PC-3 (cell line): ENCODE measurements around the gene SFN. TPM values are rescaled to one million over a fixed set of nuclear protein-coding genes. Genes with fewer than 3 reads are reported as not detected.

Source experiments
- ATAC-seq: fragments of 200-7000 bp; cut with Tn5 transposase; 2 replicates; pipeline ENCODE4 v1.9.1; 2020; ENCODE audit warnings: mild to moderate bottlenecking, moderate library complexity
- BruUV-seq: library from RNA; stranded (reverse); fragments of 400-500 nt; replicated peaks from 2 replicates; lab custom pipeline; 2021; lab: Mats Ljungman, UMichigan
- CTCF ChIA-PET: fragments of 300-600 bp; sonication (Branson Sonifier 250); formaldehyde crosslinking; loops from one replicate; lab custom pipeline; 2022; ENCODE audit warnings: antibody characterized with exemption; lab: Charles Lee
- POLR2A ChIA-PET: fragments of 300-600 bp; sonication (Branson Sonifier 250); formaldehyde crosslinking; loops from one replicate; lab custom pipeline; 2022; ENCODE audit warnings: antibody characterized with exemption; ENCODE audit not compliant: unreplicated experiment; lab: Charles Lee
- DNase-seq: peaks from one replicate; pipeline ENCODE4 v3.0.0-alpha.2; 2015
- H2AFZ ChIP-seq: fragments of 300-600 bp; sonication (generic); 2 replicates; pipeline ENCODE4 v1.6.0; 2016; ENCODE audit warnings: antibody characterized with exemption, low read length
- H3F3A ChIP-seq: fragments of 300-600 bp; sonication (generic); one replicate; pipeline ENCODE4 v1.6.0; 2017; ENCODE audit warnings: antibody characterized with exemption, low read length, control low read depth, mild to moderate bottlenecking; ENCODE audit not compliant: unreplicated experiment
- H3K27ac ChIP-seq: fragments of 300-600 bp; sonication (generic); 2 replicates; pipeline ENCODE4 v1.5.1; 2016; ENCODE audit warnings: mild to moderate bottlenecking, low read length
- H3K27me3 ChIP-seq: fragments of 300-600 bp; sonication (generic); 2 replicates; pipeline ENCODE4 v1.6.1; 2016; ENCODE audit warnings: low read length, mixed read lengths
- H3K36me3 ChIP-seq: fragments of 300-600 bp; sonication (generic); 2 replicates; pipeline ENCODE4 v1.6.1; 2016; ENCODE audit warnings: low read depth, mixed run types, low read length, mixed read lengths
- H3K4me1 ChIP-seq: fragments of 300-600 bp; sonication (generic); 2 replicates; pipeline ENCODE4 v1.5.1; 2016; ENCODE audit warnings: low read length; ENCODE audit not compliant: insufficient read depth
- H3K4me2 ChIP-seq: fragments of 300-600 bp; sonication (generic); 2 replicates; pipeline ENCODE4 v1.6.0; 2016; ENCODE audit warnings: low read length
- H3K4me3 ChIP-seq: fragments of 300-600 bp; sonication (generic); 2 replicates; pipeline ENCODE4 v1.5.1; 2016; ENCODE audit warnings: mild to moderate bottlenecking, low read length, mixed read lengths
- H3K79me2 ChIP-seq: fragments of 300-600 bp; sonication (generic); 2 replicates; pipeline ENCODE4 v1.6.1; 2017; ENCODE audit warnings: low read length, mixed read lengths
- H3K9ac ChIP-seq: fragments of 300-600 bp; sonication (generic); 2 replicates; pipeline ENCODE4 v1.6.0; 2016; ENCODE audit warnings: mild to moderate bottlenecking, low read length
- H3K9me2 ChIP-seq: fragments of 300-600 bp; sonication (generic); replicated peaks from 2 replicates; pipeline ENCODE4 v1.6.1; 2016; ENCODE audit warnings: mixed run types, low read length, mixed read lengths
- H3K9me3 ChIP-seq: fragments of 300-600 bp; sonication (generic); 2 replicates; pipeline ENCODE4 v1.6.1; 2016; ENCODE audit warnings: low read length, mixed read lengths
- H4K20me1 ChIP-seq: fragments of 300-600 bp; sonication (generic); 2 replicates; pipeline ENCODE4 v1.6.1; 2016; ENCODE audit warnings: low read length, mixed read lengths
- EZH2 ChIP-seq: fragments of 300-600 bp; sonication (generic); IDR thresholded peaks from one replicate; pipeline ENCODE4 v1.6.1; 2017; ENCODE audit warnings: antibody characterized with exemption, mild to moderate bottlenecking, low read length; ENCODE audit not compliant: unreplicated experiment
- EZH2phosphoT487 ChIP-seq: fragments of 300-600 bp; sonication (generic); IDR thresholded peaks from 2 replicates; pipeline ENCODE4 v1.6.1; 2018; ENCODE audit warnings: mild to moderate bottlenecking, antibody characterized with exemption, low read length, borderline replicate concordance
- intact Hi-C: fragments of 100-400 bp; cut with micrococcal nuclease; formaldehyde crosslinking; loops from 2 replicates; pipeline ENCODE4 v1.9.0; 2023
- total RNA-seq: library from RNA; depleted of rRNA; stranded (reverse); fragments of >200 nt; gene quantifications from 2 replicates; pipeline ENCODE4 v1.2.3, GENCODE V29; 2014; rRNA removed
- TF ChIP-seq, protein P1 (sequence below): fragments of 300-600 bp; sonication (generic); conservative IDR thresholded peaks from 2 replicates; pipeline ENCODE4 v1.5.1; 2017; ENCODE audit warnings: antibody characterized with exemption, low read depth, mild to moderate bottlenecking, low read length

Gene SFN
- total RNA-seq, 1 experiment from 2014 or later, result 411 TPM

DNA sequence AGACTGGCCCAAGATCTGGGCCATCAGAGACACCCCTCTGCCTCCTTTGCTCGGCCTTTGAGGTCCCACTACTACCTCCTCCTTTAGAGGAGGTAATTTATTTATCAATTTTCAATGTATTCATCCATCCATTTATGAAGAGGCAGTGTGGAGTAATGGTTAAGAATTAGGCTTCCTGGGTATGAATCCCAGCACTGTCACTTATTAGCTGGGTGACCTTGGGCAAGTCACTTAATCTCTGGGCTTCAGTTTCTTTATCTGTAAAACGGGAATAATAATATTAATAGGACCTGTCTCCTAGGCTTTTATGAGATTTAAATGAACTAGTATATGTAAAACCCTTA, 49.2 kb downstream of the SFN start:
- Histone ChIP-seq H3K9ac (no peak overlapping the region), H2AFZ (no peak overlapping the region), H3K4me3 (no peak overlapping the region), H3K27me3 (no peaks in the 10 kb centered on the region), H4K20me1 (no peaks in the 10 kb centered on the region), H3K4me2 (no peak overlapping the region), H3K36me3 (no peaks in the 10 kb centered on the region), H3K4me1 (peaks cover 11% of the 10 kb centered on the region), H3K79me2 (no peaks in the 10 kb centered on the region), H3K9me2 (no peaks in the 10 kb centered on the region), H3K9me3 (no peaks in the 10 kb centered on the region), H3F3A (peaks cover 2% of the 10 kb centered on the region), H3K27ac (no peak overlapping the region)
- TF ChIP-seq EZH2 (no peak), EZH2phosphoT487 (no peak)
- TF ChIP-seq, protein P1, sequence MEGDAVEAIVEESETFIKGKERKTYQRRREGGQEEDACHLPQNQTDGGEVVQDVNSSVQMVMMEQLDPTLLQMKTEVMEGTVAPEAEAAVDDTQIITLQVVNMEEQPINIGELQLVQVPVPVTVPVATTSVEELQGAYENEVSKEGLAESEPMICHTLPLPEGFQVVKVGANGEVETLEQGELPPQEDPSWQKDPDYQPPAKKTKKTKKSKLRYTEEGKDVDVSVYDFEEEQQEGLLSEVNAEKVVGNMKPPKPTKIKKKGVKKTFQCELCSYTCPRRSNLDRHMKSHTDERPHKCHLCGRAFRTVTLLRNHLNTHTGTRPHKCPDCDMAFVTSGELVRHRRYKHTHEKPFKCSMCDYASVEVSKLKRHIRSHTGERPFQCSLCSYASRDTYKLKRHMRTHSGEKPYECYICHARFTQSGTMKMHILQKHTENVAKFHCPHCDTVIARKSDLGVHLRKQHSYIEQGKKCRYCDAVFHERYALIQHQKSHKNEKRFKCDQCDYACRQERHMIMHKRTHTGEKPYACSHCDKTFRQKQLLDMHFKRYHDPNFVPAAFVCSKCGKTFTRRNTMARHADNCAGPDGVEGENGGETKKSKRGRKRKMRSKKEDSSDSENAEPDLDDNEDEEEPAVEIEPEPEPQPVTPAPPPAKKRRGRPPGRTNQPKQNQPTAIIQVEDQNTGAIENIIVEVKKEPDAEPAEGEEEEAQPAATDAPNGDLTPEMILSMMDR, result no peak
- POLR2A ChIA-PET, result no interaction called here
- DNase-seq (no peak), ATAC-seq (no peak)
- CTCF ChIA-PET, result no interaction called here
- BruUV-seq, result no TSS peak
- intact Hi-C loops, result no loop called here

DNA sequence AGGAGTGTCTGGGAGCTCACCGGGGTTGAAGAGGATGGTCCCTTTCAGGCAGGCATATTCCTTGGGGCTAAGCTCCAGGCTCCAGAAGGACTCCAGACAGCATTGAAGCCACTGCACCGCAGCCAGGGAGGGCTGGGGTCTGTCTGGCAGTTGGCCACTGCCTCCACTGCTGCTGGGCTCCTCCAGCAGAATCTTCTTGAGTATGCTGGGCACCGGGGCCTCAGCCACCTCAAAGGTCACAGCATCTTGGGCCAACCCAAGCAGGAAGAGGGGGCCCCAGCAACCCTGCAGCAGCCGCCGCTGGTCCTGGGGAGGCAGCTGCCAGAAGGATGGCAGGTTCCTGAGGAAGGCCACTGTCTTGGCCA, 50.4 kb downstream of the SFN start:
- CTCF ChIA-PET, result no interaction called here
- no peak overlapping the region for H3K4me3 ChIP-seq
- H3K27ac ChIP-seq, result no peak overlapping the region
- no peaks in the 10 kb centered on the region for H3K36me3 ChIP-seq
- no peaks in the 10 kb centered on the region for H3K9me2 ChIP-seq
- no peaks in the 10 kb centered on the region for H4K20me1 ChIP-seq
- no peak for TF ChIP-seq EZH2phosphoT487
- TF ChIP-seq, protein P1, result no peak
- no peak for TF ChIP-seq EZH2
- POLR2A ChIA-PET, result no interaction called here
- no peaks in the 10 kb centered on the region for H3K27me3 ChIP-seq
- intact Hi-C loops, result no loop called here
- DNase-seq (no peak), ATAC-seq (no peak)
- no peak overlapping the region for H3K4me2 ChIP-seq
- H3F3A ChIP-seq, result no peaks in the 10 kb centered on the region
- H3K9ac ChIP-seq, result no peak overlapping the region
- no peaks in the 10 kb centered on the region for H3K79me2 ChIP-seq
- no peaks in the 10 kb centered on the region for H3K4me1 ChIP-seq
- H2AFZ ChIP-seq, result no peak overlapping the region
- H3K9me3 ChIP-seq, result no peaks in the 10 kb centered on the region
- no TSS peak for BruUV-seq

Other genes starting within 250 kb of the SFN start
- 43.8 and 78.0 TPM in 2 replicates for gene ARID1A, start 167.1 kb upstream of the SFN start, total RNA-seq
- gene PIGV, start 75.2 kb upstream of the SFN start, total RNA-seq, result 6.0 and 8.8 TPM in 2 replicates
- gene ZDHHC18, start 36.5 kb upstream of the SFN start, total RNA-seq, result 18.1 and 26.9 TPM in 2 replicates
- 24.6 and 28.2 TPM in 2 replicates for gene GPN2, start 27.1 kb downstream of the SFN start, total RNA-seq
- gene GPATCH3, start 37.3 kb downstream of the SFN start, total RNA-seq, result 16.1 and 18.8 TPM in 2 replicates
- gene NR0B2, start 50.8 kb downstream of the SFN start, total RNA-seq, result not detected in 2 replicates
- gene NUDC, start 58.6 kb downstream of the SFN start, total RNA-seq, result 149 and 198 TPM in 2 replicates
- gene KDF1, start 97.3 kb downstream of the SFN start, total RNA-seq, result 21.7 and 22.9 TPM in 2 replicates
- gene TRNP1, start 130.5 kb downstream of the SFN start, total RNA-seq, result 108 and 109 TPM in 2 replicates
- 20.0 and 21.4 TPM in 2 replicates for gene TENT5B, start 149.7 kb downstream of the SFN start, total RNA-seq